ENCODE data around the gene RBP7. TPM values are rescaled to one million over a fixed set of nuclear protein-coding genes. Genes with fewer than 3 reads are reported as not detected.

RBP7 gene
- total RNA-seq, 1 donor from 2014 or later = 7.4 TPM

- DNase-seq (ENCODE audit: low spot score) = no peak
- intact Hi-C loops (cut with DNase I) = no loop called here
These were observed 64.2 kb downstream of the RBP7 start for GRCh38 chr1:10061276-10061675.

DNA sequence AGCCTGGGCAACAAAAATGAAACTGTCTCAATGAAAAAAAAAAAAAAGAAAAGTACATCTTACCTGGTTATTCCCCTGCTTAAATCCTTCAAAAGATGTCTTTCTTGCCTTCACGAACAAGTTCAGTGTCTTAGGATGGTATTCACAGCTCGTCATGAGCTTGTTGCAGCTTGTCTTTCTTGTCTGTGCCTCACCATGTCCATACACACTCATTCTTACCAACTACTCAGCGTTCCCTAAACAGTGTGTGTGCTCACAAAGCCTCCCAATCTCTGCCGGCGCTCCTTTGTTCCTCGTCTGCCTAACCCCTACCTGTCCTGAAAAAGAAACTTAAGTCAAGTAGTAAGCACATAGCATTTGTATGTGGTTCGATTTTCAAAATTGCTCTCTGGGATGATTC, 66.8 kb downstream of the RBP7 start:
- intact Hi-C loops (cut with DNase I) = no loop called here

DNA sequence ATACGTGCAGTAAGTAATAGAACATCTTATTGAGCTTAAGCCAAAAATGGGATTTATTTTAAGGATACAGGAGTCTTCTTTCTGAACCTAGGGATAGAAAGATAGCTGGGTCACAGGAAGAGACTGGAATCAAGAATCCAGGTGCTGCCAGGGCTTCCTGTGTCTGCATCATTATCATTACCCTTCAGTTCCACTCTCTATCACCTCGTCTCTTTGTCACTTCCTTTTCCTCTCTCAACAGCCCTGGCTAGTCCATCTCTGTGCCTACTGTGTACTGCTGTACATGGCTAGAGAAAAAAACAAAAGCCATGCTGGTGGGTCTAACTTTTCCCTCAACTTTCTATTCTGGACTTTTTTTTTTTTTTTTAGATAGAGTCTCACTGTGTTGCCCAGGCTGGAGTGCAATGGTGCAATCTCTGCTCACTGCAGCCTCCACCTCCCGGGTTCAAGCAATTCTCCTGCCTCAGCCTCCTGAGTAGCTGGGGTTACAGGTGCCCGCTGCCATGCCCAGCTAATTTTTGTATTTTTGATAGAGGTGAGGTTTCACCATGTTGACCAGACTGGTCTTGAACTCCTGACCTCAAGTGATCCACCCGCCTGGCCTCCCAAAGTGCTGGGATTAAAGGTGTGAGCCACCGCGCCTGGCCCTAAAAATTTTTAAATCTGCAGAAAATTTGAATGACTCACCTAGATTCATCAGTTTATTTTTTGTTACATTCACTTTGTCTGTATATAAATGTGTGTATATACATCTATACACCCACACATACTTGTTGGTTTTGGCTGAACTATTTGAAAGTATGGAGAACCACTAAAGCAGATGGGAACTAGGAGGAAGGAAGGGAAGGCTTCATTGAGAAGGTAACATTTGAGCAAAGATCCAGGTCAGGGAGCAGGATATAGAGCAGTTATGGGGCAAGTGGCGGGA, 67.7 kb downstream of the RBP7 start:
- intact Hi-C loops (cut with DNase I) = no loop called here
- no peak for DNase-seq (ENCODE audit: low spot score)

More for the DNA sequence above, 66.8 kb downstream of the RBP7 start:
- DNase-seq (ENCODE audit: low spot score) = no peak

GRCh38 chr1:10065344-10065685, 68.3 kb downstream of the RBP7 start:
- intact Hi-C loops (cut with DNase I) = no loop called here
- no peak for DNase-seq (ENCODE audit: low spot score)

Small RNA genes lying within 50 kb of the gene (microRNA-seq; reads per million reads assigned to microRNA genes)
- gene MIR5697 = 1.3 reads per million

Other genes with a start within 250 kb of the RBP7 start
- 59.1 TPM for gene CLSTN1, start 173.3 kb upstream of the RBP7 start, total RNA-seq
- 19.3 TPM for gene CTNNBIP1, start 87.0 kb upstream of the RBP7 start, total RNA-seq
- gene LZIC, start 53.8 kb upstream of the RBP7 start, total RNA-seq = 29.7 TPM
- 18.5 TPM for gene NMNAT1, start 53.8 kb upstream of the RBP7 start, total RNA-seq
- gene UBE4B, start 35.7 kb downstream of the RBP7 start, total RNA-seq = 62.1 TPM
- 93.6 TPM for gene KIF1B, start 213.3 kb downstream of the RBP7 start, total RNA-seq